ENCODE measurements around the gene DNAH17. TPM values are rescaled to one million over a fixed set of nuclear protein-coding genes. Genes with fewer than 3 reads are reported as not detected.

Gene DNAH17
- polyA plus RNA-seq, 3 donors: 0.01 to 0.51 (median 0.11) TPM

GRCh38 chr17:78547035-78547434, 30.2 kb downstream of the DNAH17 start:
- peaks cover 0 to 7% (median 0%) of the 10 kb centered on the region in 7 donors for H3K9me3 Mint-ChIP-seq
- no peak overlapping the region for H3K27ac ChIP-seq (ENCODE audit: low read depth in 1 of 2, low read length in 2 of 2)
- no peak overlapping the region for H2AFZ ChIP-seq (ENCODE audit: insufficient read depth, low read depth, low read length, poor library complexity, severe bottlenecking)
- WGBS (ENCODE audit: insufficient coverage): no CpG with 5 or more reads among the region's 1 CpG
- no peak overlapping the region for H3K27ac Mint-ChIP-seq
- H3K4me1 ChIP-seq (ENCODE audit: control insufficient read depth in 1 of 2, insufficient read depth in 2 of 2, low read length in 2 of 2): peaks cover 7 to 8% of the 10 kb centered on the region in 2 donors
- H3K4me2 ChIP-seq (replicated peaks; ENCODE audit: extremely low read depth, low read length, poor library complexity, severe bottlenecking): no peak overlapping the region
- no peaks in the 10 kb centered on the region for H3K36me3 Mint-ChIP-seq
- no peak overlapping the region for H3K9ac ChIP-seq (ENCODE audit: insufficient read depth, low read length, poor library complexity, severe bottlenecking)
- no peak overlapping the region for H3K4me3 Mint-ChIP-seq
- no peaks in the 10 kb centered on the region for H3K36me3 ChIP-seq (replicated peaks in 1 of 2; ENCODE audit: control insufficient read depth in 1 of 2, insufficient read depth in 2 of 2, low read length in 2 of 2)
- H3K27me3 Mint-ChIP-seq (ENCODE audit: low read depth in 3 of 3): peaks cover 3 to 15% (median 4%) of the 10 kb centered on the region in 3 donors
- TF ChIP-seq CTCF (IDR thresholded peaks at IDR 0.05): no peak
- H3K4me1 Mint-ChIP-seq: peaks cover 7% of the 10 kb centered on the region
- intact Hi-C loops (cut with micrococcal nuclease): no loop called here
- no peak overlapping the region for H3K4me3 ChIP-seq (replicated peaks in 1 of 3; ENCODE audit: low read depth in 2 of 3, low read length in 3 of 3)
- no peaks in the 10 kb centered on the region for H4K20me1 ChIP-seq (ENCODE audit: insufficient read depth, low read length)
- peaks cover 0 to 5% of the 10 kb centered on the region in 2 donors for H3K9me3 ChIP-seq (replicated peaks in 1 of 2; ENCODE audit: control insufficient read depth in 1 of 2, insufficient read depth in 1 of 2, low read length in 2 of 2)
- H3K27me3 ChIP-seq (ENCODE audit: control insufficient read depth in 2 of 2, insufficient read depth in 2 of 2, low read length in 2 of 2): no peaks in the 10 kb centered on the region
- H3K79me2 ChIP-seq (ENCODE audit: insufficient read depth, low read length): no peaks in the 10 kb centered on the region
- no peak for DNase-seq

GRCh38 chr17:78546476-78546875, 30.7 kb downstream of the DNAH17 start:
- Histone ChIP-seq H3K9me3 (replicated peaks in 1 of 2; ENCODE audit: control insufficient read depth in 1 of 2, insufficient read depth in 1 of 2, low read length in 2 of 2) (peaks cover 0 to 5% of the 10 kb centered on the region in 2 donors), H3K9ac (ENCODE audit: insufficient read depth, low read length, poor library complexity, severe bottlenecking) (no peak overlapping the region), H3K79me2 (ENCODE audit: insufficient read depth, low read length) (no peaks in the 10 kb centered on the region), H4K20me1 (ENCODE audit: insufficient read depth, low read length) (no peaks in the 10 kb centered on the region), H2AFZ (ENCODE audit: insufficient read depth, low read depth, low read length, poor library complexity, severe bottlenecking) (no peak overlapping the region), H3K4me2 (replicated peaks; ENCODE audit: extremely low read depth, low read length, poor library complexity, severe bottlenecking) (no peak overlapping the region), H3K27me3 (ENCODE audit: control insufficient read depth in 2 of 2, insufficient read depth in 2 of 2, low read length in 2 of 2) (no peaks in the 10 kb centered on the region), H3K27ac (ENCODE audit: low read depth in 1 of 2, low read length in 2 of 2) (no peak overlapping the region), H3K36me3 (replicated peaks in 1 of 2; ENCODE audit: control insufficient read depth in 1 of 2, insufficient read depth in 2 of 2, low read length in 2 of 2) (no peaks in the 10 kb centered on the region), H3K4me3 (replicated peaks in 1 of 3; ENCODE audit: low read depth in 2 of 3, low read length in 3 of 3) (no peak overlapping the region), H3K4me1 (ENCODE audit: control insufficient read depth in 1 of 2, insufficient read depth in 2 of 2, low read length in 2 of 2) (peaks cover 11 to 14% of the 10 kb centered on the region in 2 donors)
- peaks cover 12% of the 10 kb centered on the region for H3K4me1 Mint-ChIP-seq
- no peak overlapping the region for H3K27ac Mint-ChIP-seq
- intact Hi-C loops (cut with micrococcal nuclease): no loop called here
- H3K36me3 Mint-ChIP-seq: peaks cover 0 to 1% of the 10 kb centered on the region in 2 donors
- peaks cover 3 to 15% (median 4%) of the 10 kb centered on the region in 3 donors for H3K27me3 Mint-ChIP-seq (ENCODE audit: low read depth in 3 of 3)
- H3K4me3 Mint-ChIP-seq: no peak overlapping the region
- H3K9me3 Mint-ChIP-seq: peaks cover 0 to 7% (median 0%) of the 10 kb centered on the region in 7 donors
- no peak for DNase-seq
- TF ChIP-seq CTCF (IDR thresholded peaks at IDR 0.05): no peak
- 90% methylated on average over 3 of the region's 4 CpGs for WGBS (ENCODE audit: insufficient coverage)

All from CD14-positive monocyte (primary cell).